Fibroblast of peridontal ligament (primary cell): Measurements from ENCODE around the gene NDUFA8.

Experiments
- DNase-seq: peaks from one replicate; pipeline ENCODE4 v3.0.0-alpha.2; 2010; ENCODE audit errors: extremely low read depth

The NDUFA8 gene

DNA sequence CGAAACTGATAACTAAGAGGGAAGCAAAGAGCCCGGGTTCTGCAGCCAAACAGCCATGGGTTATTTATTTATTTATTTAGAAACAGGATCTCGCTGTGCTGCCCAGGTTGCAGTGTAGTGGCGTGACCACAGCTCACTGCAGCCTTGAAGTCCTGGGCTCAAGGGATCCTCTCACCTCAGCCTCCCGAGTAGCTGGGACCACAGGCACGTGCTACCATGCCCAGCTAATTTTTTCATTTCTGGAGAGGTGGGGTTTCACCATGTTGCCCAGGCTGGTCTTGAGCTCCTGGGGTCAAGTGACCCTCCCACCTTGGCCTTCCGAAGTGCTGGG lies 24.1 kb downstream of the NDUFA8 start:
- DNase-seq = no peak

DNA sequence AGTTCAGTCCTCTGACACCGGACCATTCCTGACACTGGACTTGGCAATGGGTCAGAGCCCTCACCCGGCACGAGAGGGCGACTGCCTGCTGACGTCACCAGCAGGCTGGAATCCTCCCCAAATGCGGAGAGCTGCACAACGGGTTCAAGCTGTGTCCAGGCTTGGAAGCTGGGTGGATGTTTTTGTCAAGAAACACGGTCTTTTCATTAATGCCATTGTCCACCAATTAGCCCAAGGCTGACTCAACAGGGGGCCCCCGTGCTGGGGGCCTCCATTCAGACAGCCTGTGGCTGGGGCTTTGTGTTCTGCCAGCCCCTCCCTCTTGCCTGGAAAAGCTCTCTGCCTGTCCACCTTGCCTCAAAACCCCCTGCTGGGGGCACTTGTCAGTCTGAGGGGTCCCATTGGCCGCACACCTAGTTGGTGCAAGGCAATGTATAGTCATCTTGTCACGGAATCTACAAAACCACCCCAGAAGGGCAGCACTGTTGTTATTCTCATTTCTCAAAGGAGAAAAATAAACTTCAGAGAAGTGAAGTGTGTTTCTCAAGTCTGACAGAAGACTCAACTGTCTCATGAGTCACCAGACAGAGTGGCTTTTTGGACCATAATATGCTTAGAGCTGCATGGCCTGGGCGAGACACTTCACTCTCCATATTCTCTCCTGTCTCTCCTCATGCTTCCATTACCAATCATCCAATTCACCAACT lies 24.6 kb downstream of the NDUFA8 start:
- peak; percentile 13 for DNase-seq

DNA sequence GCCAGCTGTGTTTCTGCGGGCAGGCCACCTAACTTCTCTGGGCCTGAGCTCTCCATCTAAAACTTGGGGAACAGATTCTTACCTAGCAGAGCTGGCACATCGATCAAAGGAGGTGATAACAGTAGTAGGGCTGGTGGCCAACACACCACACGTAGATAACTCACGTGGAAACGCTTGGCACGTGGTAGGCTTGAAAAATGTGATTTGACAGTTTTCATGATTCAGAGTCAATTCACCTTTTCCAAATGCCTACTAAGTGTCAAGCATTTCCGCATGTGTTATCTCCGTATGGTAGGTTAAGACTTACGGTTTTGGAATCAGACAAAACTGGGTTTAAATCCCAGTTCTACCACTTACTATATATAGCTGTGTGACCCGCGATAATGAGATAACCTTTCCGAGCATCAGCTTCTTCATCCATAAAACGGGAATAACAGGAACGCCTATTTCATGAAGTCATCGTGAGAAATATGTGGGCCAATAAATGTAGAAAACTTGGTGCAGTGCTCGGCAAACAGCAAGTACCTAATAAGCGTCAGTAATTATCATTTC lies 25.5 kb downstream of the NDUFA8 start:
- no peak for DNase-seq

DNA sequence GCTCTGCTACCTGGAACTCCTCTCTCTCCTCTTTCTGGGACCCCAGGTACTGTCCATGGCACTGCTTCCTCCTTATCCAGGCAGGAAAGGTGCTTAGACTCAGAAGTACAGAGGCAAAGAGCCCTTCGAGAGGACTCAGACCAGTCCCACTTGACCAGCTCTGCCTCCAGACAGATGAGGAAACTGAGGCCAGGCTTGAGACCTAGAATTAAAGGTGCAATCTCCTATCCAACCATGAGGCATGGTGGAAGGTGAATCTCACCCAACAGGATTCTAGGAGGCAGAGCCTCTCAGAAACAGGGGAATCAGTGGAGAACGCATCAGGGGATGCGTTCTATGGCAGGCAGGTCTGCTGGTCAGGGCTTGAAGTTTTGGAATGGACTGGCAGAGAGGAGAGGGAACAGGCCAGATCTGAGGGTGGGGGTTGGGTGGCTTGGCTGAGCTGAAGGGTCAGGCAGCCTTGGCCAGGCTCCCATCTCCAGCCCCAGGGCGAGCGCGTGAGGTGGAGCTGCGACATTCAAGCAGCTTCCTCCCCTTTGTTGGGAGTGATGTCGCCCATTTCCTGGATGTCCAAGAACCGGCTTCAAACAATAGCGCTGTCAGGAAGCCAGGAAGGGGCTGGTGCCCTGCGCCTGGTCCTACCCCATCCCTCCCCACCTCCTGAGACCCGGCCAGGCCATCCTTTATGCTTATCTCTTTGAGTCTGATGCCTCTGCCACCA lies 26.2 kb downstream of the NDUFA8 start:
- DNase-seq = no peak

DNA sequence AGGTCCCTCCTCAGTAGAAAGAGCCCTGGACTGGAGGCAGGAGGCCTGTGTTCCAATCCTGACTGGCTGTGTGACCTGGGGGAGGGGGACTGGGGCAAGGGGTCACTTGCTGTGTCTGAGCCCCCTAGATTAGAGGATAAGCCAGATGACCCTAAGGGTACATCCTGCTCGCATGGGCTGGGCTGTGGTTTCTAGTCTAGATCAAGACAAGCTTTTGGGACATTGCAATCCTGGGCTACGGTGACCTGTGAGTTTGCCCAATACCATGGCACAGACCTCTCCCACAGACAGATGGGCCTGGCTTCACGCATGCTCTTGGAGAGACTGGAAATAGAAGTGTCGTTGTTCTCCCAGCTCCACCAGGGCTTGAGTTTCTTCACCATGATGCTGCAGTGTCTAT lies 27.0 kb downstream of the NDUFA8 start:
- DNase-seq = no peak

DNA sequence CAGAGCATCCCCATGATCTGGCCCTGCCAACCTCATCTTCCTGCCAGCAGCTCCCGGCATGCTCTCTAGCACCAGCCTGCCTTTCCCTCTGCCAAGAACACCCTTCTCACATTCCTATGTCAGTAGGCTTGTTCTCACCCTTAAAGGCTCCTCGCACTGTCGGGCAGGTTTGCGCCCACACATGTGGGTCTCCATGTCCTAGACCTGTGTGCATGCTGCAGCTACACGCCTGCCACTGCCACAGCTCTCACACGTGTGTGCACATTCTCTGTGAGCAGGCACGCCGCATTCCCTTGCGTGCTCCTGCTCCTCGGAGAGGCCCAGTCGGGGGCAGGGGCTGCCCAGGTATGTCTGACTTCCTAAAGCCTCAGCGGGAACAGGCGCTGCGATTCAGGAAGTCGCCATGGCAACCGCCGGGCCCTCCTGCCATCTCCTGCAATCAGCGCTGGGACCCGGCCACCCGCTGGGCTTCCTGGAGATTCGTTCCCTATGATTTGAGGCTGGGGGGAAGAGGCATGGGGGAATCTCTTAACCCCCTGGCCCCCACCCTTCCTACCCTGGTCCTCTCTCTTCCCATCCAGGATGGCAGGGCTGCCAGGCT lies 28.1 kb downstream of the NDUFA8 start:
- no peak for DNase-seq

DNA sequence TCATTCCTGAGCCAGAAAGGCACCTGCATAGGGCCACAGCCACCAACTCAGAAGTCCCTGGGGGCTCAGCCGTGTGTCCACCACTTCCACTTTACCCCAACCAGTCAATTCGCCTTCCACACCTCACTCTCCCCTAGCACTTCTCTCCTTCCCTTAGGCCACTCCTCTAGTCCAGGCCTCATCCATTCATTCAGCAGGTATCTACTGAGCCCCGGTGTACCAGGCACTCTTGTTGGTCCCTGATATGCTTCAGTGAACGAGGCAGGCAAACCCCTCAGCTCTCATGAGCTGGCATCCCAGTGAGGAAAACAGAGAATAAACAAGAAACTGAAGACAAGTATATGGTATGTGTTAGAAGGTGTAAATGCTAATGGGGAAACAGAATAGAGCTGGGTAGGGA lies 28.7 kb downstream of the NDUFA8 start:
- no peak for DNase-seq

DNA sequence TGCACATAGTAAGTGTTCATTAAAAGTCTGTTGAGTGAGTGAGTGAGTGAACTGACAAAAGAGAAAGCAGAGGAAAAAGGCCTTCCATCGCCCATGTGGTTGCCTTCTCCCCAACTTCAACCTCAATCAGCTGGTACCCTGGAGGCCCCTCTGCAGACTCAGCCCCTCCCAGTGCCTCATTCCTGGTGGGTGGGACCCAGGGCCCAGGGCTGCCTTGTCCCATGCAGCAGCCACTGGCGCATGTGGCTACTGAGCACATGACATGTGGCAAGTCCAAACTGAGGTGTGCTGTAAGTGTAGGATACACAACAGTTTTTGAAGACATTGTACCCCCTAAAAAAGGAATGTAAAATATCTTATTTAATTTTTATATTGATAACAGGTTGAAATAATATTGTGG lies 29.6 kb downstream of the NDUFA8 start:
- DNase-seq = no peak

DNA sequence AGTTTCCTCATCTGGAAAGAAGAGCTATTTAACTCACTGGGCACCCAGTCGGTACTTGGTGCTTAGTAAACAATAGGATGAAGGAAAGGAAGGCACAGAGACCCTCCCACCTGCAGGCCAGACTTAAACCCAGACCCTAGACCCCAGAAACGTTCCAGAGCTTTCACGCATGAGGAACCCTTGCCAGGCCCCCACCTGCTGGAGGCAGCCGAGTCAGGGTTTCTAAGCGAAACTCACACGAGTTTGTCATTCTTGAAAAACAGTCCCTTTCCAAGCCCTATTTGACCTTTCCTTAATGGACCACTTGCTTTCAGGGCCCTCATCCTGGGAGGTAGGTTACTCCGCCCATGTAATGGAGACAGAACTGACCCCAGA lies 30.6 kb downstream of the NDUFA8 start:
- DNase-seq = no peak

DNA sequence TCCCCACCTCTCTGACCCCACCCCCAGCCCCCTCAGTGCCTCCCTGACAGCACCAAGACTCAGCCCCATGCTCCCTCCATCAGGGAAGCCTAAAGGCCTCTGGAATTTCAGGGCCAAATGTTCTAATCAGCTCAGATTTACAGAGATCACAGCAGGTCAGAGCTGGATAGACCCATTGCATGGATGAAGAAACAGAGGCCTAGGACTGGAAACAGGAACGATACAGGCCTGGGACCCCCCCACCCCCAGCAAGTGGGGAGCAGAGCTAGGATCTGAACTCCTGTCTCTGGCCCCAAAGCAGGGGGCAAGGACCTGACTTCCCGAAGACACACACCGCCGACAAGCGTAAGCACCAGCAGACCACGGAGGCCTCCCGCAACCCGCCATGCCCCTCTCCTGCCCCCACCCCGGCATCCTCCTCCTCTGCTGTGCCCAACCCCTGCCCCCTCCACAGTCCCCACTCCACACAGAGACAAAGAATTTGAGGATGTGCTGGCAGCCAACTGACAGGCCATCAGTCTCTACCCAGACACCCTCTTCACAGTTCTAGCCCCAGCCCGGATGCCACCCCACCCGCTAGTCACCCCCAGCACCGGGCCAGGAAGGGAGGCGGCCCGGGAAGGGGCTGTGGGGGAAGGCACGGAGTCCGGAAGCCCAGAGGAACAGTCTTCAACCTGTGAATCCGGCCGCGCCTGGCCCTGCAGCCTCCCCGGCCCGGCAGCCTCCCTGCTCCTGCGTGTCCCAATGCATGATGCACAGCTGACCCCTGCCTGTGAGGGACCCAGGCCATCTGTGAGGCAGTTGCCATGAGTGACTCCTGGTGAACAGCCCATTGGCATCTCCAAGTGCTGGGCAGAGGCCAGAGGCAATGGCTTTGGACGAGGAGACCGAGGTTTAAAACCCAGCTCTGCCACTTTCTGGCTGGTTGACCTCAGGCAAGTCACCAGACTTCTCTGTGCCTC lies 31.3 kb downstream of the NDUFA8 start:
- no peak for DNase-seq

DNA sequence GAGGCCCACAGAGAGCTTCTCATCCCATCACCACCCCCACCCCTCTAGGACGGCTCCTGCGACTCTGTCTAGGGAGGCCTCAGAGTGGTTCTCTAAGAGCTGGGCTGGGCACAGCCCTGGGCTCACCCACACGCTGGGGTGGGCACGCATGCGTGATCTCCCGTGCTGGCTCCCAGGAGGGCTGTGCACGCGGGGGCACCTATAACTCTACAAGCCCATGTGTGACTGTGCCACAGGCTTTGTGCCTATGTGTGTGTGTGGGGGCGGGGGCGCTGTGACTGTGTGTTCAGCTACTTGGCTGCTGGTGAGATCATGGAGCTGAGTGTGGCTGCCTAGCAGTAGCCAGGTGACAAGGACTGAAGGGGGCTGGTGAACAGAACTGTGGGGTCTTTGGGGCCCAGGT lies 32.2 kb downstream of the NDUFA8 start:
- no peak for DNase-seq

DNA sequence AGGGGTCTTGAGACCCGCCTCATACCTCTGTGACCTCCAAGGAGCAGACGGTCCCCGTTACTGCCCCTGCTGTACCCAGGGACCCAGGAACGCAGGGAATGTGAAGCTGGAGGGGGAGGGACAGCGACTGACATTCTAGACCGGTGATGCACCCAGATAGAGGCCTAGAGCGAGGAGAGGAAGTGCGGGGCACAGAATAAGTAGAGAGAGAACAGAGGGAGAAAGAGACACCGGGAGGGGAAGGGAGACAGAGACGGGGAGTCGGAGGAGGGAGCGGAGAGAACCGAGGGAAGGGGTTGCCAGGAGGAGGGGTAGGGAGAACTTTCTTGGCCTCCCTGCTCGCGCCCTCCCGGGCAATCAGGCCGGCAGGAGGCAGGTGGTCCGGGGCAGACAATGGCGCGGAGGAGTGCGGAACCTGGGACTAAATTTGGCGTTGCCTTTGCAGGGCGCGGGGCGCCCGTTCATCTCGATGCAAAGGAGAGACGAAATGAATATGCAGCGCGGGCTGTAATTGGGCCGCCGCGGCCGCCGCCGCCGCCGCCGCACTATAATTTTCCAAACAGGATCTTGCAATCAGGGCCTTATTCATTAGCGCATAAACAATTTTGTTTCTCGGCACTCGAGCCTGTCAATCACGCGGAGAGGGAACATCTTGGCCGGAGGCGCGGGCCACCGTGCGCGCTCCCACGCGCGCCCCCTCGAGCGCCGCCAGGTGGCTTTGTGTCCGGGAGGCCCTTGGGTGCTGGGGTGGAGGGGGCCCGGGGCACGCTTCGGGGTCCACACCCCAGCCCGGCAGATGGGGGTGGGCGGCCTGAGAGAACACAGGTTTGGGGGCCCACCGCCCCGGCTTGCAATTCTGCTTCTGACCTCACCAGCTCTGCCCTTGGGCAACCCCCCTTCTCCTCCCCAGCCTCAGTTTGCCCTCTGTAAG lies 33.0 kb downstream of the NDUFA8 start:
- DNase-seq = no peak

DNA sequence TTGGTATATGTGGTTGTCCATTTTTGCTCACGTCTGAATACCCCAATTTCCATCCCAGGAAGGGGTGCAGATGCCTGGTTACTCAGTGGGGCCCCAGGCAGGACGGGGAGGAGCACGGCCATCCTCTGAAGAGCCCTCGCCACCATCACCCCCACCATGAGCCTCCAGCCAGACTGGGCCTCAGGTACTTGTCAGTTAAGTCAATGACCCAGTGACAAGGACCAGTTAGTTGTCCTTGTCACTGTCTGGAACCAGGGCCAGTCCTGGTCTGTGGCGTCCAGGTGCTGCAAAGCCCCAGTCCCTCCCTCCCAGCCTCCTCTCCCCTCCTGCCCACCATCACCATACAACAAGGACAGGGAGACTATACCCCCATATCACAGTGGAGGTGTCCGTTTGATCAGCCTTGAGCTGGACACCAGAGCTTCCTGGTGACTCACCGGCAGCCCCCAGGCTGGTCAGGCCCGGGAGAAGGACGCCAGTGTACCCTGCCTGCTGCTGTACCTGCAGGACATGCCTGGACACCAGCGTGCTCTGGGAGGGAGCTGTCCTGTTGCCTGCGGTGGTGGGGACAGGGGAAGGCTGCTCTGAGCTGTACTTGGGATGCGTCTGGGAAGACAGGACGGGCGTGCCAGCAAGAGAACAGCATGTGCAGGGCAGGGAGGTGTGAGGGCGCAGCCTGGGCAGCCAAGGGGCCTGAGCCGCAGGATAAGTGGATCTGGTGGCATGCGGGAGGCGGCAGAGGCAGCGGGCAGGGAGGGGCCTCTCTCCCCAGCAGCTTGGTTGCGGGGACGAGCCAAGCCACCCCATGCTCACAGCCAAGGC lies 33.9 kb downstream of the NDUFA8 start:
- no peak for DNase-seq

DNA sequence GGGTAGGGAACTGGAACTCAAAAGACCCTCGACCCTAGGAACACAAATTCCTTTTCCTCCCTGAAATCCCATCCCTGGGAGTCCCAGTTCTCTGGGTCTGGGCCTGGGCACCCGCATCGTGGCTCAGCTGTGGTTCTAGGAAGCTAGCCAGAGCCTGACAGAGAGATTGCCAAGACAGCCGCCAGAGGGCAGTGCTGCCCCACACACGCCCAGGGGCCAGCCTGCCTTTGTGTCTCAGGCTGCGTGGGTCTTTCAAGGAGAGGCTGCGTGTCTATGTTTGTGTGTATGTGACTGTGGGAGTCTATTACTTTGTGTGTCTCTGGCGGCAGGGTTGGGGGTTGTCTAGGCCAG lies 34.4 kb downstream of the NDUFA8 start:
- DNase-seq = peak; percentile 75

DNA sequence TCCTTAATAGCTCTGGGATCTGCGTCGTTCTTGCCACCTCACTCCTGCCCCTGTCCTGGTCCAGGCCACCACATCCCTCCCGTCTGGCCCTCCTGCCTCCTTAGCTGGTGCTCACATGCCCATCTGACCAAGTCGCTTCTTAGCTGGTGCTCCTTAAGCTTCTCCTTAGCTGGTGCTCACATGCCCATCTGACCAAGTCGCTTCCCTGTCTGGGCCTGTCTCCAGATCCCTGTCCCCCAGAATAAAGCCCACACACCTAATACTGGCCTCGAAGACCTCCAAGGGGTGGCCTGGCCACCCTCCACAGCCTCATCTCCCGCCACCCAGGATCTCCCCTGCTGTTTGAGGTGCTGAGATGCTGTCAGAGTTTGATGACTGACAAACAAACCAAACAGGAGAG lies 35.1 kb downstream of the NDUFA8 start:
- no peak for DNase-seq

DNA sequence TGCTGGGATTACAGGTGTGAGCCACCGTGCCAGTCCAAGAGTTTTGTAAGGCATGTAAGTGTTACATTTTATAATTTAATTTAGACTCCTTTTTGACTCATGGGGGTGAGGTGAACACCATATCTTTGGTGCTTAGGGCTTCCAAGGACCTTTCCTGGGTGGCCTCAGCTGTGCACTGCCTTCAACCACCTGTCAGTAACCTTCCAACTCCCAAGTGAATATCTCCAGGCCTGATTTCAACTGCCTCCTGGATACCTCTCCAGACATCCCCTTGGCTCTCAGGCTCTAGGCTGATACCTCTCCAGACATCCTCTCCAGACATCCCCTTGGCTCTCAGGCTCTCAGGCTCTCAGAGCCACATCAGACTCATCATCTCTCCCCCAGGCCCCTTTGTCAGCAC lies 35.5 kb downstream of the NDUFA8 start:
- DNase-seq = no peak

DNA sequence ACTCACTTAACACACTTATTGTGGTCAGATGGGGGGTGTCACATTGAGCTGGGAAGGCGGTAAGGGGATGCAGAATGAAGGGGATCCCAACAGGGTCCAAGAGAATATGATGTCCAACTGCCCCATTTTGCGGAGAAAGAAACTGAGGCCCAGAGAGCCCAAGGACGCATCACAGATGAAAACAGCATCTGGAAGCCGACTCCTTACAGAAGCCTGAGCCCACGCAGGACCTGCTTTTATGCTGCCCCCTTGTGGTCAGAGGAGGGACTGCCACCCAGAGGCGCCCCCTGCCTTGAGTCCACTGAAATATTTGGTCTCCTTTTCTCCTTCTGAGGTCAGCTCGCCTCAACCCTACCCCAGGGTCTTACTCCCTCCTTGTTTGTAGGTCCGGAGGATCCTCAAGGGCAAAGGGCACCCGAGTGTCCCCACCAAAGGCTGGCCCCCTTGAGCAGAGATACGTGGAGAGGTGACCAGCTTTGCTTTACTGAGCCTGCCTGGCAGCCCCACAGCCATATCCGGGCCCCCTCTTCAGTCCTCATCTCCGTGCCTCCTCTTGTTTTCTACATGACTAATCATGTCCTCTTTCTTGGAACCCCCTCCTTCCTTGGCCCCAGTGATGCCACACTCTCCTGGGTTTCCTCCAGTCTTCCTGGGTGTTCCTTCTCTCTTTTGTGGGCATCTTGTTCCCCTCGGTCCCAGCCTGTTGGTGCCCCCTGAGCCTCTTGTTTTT lies 36.5 kb downstream of the NDUFA8 start:
- DNase-seq = peak; percentile 78

DNA sequence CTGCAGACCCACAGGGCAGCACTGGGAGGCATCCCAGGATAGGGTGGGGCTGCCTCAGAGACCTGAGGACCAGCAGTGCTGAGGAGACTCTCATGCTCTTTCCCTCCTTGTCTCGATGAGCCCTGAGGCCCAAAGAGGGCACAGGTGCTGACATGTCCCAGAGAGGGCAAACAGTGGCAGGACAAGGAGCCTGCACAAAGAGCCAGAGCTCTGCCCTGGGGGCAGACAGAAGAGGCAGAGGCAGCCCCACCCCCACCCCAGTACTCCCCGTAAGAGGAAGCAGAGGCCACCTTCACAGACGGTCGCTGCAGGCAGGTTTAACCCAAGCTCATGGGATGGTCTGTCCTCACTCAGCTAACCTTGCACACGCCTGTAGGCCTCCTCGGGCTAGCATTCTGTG lies 37.1 kb downstream of the NDUFA8 start:
- DNase-seq = no peak

DNA sequence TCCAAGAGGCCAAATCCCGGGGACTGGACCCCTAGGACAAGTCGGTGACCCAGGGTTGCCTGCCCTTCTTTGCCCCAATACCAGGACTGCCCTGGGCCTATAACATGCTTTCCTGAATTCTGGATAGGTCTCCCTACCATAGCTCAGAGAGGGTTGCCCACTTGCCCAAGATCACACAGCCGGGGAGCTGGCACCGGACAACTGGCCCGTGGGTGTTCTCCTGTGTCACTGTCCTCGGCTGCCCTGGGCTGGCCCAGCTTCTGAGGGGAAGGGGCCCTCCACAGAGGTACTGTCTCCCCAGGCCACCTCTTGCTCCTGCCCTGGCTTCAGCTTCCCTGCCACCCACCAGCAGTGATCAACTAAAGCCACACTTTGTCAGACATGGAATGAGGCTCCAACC lies 37.6 kb downstream of the NDUFA8 start:
- no peak for DNase-seq
